ENCODE measurements around the gene HIP1R.
A peak's percentile ranks its signal among the peaks of the same experiment; 100 is the strongest.
"Not testable (repeated sequence)": the region's sequence is repeated elsewhere in the genome, so short reads cannot be mapped to it uniquely, and the experiment has no call there.

HIP1R gene, protein sequence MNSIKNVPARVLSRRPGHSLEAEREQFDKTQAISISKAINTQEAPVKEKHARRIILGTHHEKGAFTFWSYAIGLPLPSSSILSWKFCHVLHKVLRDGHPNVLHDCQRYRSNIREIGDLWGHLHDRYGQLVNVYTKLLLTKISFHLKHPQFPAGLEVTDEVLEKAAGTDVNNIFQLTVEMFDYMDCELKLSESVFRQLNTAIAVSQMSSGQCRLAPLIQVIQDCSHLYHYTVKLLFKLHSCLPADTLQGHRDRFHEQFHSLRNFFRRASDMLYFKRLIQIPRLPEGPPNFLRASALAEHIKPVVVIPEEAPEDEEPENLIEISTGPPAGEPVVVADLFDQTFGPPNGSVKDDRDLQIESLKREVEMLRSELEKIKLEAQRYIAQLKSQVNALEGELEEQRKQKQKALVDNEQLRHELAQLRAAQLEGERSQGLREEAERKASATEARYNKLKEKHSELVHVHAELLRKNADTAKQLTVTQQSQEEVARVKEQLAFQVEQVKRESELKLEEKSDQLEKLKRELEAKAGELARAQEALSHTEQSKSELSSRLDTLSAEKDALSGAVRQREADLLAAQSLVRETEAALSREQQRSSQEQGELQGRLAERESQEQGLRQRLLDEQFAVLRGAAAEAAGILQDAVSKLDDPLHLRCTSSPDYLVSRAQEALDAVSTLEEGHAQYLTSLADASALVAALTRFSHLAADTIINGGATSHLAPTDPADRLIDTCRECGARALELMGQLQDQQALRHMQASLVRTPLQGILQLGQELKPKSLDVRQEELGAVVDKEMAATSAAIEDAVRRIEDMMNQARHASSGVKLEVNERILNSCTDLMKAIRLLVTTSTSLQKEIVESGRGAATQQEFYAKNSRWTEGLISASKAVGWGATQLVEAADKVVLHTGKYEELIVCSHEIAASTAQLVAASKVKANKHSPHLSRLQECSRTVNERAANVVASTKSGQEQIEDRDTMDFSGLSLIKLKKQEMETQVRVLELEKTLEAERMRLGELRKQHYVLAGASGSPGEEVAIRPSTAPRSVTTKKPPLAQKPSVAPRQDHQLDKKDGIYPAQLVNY

DNA sequence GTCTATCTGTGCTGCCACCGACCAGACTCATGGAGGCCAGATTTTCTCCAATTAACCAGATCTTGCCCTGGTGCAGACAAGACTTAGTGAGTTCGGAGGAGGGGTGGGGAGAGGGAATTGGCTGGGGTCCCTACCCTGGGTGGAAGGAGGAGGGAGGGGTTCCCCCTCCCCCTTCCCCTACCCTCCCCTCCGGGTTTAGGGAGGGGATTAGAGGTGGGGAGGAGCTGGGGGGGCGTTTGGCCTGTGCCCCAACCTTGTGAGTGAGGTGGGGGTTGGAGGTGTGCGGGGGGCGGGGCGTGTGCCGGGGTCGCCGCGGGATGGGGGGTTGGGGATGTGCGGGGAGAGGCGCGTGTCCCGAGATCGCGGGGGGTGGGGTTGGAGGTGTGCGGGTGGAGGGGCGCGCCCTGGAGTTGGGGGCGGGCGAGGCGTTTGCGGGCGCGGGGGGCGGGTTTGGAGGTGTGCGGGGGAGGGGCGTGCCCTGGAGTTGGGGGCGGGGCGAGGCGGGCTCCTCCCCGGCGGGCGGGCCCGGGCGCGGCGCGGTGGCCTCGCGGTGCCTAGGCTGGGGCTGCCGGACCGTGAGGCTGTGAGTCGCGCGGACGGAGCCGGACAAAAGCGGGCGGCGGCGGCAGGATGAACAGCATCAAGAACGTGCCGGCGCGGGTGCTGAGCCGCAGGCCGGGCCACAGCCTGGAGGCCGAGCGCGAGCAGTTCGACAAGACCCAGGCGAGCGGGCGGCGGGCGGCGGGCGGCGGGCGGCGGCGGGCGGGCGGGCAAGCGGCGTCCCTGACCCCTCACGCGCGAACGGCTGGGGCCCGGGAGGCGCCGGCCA, at the start of gene HIP1R:
TSS of gene HIP1R (plus strand) at position 537 of the 829 bp plus-strand sequence. CDS start at position 631, 94 bp downstream.
- peak in 1 of 2 donors; percentile 52 for DNase-seq (ENCODE audit: low read depth in 2 of 2)

DNA sequence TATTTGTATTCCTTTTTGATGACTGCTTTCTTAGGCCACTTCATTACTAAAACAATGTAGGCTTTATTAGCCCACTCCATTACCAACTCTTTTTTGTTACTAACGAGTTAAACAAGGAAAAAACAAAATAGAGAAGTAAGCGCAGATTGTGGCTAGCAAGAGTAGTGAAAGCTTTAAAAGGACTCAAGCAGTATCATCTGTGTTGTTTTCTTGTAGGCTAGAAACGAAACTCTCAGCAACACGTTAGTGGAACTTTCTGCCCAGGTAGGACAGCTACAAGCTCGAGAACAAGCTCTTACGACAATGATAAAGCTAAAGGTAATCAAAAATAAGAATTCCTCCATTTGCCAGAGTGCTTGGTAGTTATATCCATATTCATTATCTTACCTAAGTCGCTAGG, 49.8 kb upstream of the HIP1R start:
- DNase-seq (ENCODE audit: low read depth in 2 of 2), result no peak

DNA sequence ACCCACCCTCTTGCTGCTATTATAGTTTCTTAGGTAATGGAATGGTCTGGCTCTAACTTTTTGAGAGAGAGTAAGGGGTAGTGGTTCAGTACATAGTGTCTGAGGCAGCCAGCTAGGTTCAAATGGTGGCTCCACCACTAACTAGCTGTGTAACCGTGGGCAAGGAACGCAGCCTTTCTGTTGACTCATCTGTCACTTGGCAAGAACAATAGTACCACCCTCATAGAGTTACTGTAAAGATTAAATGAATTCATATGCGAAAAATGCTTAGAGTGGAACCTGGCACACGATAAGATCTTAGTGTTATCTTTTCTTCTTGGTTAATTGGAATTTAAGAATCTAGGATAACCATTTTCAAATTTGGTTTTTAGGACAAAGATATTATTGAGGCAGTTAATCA, 46.9 kb upstream of the HIP1R start:
- no peak for DNase-seq (ENCODE audit: low read depth in 2 of 2)

DNA sequence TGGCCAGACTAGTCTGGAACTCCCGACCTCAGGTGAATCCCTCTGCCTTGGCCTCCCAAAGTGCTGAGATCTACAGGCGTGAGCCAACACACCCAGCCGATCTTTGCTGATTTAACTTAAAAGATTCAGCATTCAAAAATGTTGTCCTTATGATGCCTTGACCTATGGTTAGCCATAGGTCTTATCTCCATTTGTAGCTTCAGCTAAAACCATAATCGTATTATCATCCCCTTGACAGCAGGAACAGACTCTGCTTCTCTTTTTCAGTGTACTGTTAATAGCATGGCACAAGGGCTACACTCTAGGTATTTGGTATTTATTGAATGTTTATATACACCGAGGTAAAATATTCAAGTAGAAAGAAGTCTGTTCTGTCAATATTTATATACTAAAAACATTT, 45.6 kb upstream of the HIP1R start:
- no peak for DNase-seq (ENCODE audit: low read depth in 2 of 2)

DNA sequence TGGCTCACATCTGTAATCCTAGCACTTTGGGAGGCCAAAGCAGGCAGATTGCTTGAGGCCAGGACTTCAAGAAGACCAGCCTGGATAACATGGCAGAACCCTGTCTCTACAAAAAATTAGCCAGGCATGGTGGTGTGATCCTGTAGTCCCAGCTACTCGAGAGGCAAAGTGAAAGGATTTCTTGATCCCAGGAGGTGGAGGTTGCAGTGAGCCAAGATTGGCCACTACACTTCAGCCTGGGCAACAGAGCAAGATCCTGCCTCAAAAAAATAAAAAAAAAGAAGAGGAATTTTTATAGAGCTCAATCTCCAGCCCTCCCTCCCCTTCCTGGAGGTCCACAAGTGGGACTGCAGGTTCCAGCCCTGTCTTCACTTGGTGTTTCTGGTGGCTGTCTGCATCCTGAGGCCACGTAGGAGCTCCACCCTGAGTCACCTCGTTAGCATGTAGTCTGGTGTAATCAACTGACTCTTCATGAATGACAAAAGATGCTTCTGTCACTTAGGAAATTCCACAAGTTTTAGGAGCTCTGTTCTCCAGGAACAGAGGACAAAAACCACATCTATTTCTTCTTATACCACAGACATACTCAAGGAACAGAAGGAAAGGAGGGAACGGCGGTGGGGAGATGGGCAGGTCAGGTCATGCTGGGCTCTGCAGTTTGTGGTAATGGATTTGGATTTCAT, 44.7 kb upstream of the HIP1R start:
- no peak for DNase-seq (ENCODE audit: low read depth in 2 of 2)

DNA sequence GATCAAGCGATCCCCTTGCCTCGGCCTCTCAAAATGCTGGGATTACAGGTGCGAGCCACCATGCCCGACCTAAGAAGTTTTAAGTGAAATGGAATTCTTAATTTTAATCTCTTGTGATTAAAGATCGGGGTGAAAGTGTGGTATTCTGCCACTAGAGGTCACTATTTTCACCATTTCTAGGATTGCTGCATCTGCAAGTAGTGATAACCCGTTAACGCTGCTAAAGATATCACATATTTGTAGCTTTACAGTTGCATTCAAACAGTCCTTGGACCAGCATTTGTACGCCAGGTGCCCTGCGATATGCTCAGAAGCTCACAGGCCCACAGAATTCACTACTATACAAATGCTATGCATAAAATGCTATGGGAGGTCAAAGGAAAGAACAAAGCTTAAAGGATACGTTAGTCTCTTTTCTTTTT, 41.6 kb upstream of the HIP1R start:
- DNase-seq (ENCODE audit: low read depth in 2 of 2), result no peak

DNA sequence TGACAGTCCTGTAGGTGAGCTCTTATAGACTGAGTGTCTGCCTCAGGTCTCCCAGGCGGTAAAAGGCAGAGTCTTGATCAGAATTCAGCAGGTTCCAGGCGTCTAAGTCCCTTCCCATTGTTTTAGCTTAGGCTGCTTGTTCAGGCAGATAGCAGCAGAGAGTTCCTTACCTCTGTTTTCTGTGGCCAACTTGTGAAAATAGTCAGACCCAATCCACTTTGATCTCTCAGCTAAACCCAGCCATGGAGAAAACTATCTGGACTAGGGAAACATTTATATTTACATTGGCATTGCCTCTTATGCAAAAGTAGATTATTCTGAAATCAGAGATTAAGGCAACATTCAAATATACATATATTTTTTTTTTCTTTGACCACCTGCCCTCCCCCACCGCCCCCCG, 39.5 kb upstream of the HIP1R start:
- DNase-seq (ENCODE audit: low read depth in 2 of 2), result no peak

DNA sequence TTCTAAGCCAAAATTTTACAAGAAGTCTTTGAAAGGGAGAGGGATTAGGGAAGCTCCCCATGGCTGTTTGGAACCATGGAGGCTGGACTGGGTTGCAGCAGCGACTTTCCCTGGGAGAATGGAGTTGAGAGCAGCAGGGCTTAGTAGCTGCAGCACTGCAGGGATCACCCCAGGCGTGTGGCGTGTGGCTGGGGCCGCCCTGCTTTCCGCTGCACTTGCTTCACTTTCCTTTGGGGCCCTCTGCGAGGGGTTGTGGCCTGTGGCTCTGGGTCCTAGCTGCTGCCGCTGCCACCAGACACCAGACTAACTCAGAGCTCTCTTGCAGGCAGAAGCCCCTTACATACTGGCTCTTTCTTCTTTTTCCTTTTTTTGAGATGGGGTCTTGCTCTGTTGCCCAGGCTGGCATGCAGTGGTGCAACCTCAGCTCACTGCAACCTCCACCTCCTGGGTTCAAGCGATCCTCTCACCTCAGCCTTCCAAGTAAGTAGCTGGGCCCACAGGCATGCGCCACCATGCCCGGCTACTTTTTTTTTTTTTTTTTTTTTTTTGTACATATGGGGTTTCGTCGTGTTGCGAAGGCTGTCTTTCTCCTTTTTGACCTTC, 35.5 kb upstream of the HIP1R start:
- DNase-seq (ENCODE audit: low read depth in 2 of 2), result no peak

DNA sequence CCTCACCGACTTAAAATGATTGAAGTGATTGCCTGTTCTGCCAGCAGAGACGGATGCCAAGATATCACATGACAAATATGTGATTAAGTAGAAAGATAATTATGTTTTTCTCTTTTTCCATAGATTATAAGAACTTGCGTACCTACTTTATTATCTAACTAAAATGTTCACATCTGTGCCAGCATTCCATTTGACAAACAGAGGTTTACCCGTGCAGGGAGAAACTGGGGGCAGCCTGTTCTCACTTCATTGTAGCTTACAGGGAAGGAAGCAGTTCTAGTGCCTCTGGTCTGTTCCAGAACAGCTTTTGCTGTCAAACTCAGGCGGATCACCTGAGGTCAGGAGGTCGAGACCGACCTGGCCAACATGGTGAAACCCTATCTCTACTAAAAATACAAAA, 31.3 kb upstream of the HIP1R start:
- no peak for DNase-seq (ENCODE audit: low read depth in 2 of 2)

DNA sequence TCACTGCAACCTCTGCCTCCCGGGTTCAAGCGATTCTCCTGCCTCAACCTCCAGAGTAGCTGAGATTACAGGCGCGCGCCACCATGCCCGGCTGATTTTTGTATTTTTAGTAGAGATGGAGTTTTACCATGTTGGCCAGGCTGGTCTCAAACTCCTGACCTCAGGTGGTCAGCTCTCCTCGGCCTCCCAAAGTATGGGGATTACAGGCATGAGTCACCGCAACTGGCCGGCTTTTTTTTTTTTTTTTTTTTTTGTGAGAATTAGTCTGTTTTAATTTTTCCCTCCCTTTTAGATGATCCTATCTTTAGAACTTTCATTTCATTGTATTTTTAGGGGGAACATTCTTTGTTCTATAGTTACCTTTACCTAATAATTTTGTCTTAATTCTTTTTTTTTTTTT, 30.3 kb upstream of the HIP1R start:
- not testable (repeated sequence) for DNase-seq (ENCODE audit: low read depth in 2 of 2)

DNA sequence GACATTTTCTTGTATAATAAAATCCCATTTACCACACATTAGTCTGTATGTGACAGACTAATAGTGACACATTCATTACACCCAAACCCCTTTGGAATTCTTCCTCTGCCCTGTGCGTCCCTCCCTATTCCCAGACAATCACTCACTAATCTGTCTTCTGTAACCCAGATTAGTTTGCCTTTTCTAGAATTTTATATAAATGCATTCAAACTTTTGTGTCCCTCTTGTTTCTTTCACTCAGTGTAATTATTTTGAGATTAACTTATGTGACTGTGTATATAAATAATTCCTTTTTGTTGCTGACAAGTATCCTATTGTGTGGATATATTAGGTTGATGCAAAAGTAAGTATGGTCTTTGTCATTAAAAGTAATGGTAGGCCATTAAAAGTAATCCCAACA, 27.6 kb upstream of the HIP1R start:
- no peak for DNase-seq (ENCODE audit: low read depth in 2 of 2)

DNA sequence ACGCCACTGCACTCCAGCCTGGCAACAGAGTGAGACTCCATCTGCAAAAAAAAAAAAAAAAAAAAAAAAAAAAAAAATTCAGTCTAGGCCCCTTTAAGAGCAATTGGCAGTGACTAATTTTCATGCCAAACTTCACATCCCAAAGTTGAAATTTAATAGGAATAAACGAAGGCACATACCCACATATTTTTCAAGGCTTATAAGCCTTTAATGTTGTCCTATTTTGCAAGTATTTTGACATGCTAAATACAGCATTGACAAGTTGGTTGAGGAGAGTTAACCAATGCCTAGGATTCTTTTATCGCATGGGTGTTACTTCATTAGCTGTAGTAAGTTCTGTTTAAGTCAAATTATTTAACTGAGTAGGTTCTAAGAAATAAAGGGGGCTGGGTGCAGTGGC, 23.5 kb upstream of the HIP1R start:
- no peak for DNase-seq (ENCODE audit: low read depth in 2 of 2)

DNA sequence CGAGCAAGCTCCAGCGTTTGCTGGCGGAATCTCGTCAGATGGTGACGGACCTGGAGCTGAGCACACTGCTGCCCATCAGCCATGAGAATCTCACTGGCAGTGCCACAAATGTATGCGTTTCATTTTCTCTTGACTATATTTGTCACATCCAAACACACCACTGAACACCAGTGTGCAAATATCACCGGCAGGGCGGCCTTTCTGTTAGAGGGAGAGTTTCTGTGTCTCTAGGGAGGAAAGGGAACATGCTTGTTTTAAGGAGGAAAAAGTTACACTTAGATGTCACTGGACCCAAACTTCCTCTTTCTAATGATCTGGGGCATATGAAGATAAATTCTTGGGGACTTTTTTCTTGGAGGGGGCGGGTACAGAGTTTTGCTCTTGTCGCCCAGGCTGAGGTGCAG, 21.9 kb upstream of the HIP1R start:
- DNase-seq (ENCODE audit: low read depth in 2 of 2), result no peak

DNA sequence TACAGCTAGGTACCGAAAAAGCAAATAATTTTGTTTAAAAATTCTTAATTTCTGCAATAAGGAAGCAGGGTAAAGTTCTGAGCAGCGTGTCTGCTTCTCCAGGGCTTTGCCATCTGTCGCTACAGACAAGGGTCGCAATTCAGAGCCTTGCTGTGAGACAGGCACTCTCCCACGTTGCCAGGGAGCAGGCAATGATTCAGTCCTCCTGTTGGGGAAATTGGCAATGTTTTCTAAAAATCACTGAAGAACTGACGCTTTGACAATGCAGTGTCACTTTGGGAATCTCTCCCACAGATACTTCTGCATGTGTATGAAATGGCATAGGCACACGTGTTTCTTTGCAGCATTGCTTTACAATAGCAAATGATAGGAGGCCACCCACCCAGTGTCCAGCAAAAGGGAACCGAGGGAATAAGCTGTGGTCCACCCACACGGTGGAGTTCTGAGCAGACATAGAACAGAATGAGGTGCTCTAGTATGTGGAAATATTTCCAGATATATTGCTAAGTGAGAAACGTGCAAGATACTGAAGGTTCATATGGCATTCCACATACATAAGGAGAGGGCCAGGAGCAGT, 16.0 kb upstream of the HIP1R start:
- DNase-seq (ENCODE audit: low read depth in 2 of 2), result no peak

DNA sequence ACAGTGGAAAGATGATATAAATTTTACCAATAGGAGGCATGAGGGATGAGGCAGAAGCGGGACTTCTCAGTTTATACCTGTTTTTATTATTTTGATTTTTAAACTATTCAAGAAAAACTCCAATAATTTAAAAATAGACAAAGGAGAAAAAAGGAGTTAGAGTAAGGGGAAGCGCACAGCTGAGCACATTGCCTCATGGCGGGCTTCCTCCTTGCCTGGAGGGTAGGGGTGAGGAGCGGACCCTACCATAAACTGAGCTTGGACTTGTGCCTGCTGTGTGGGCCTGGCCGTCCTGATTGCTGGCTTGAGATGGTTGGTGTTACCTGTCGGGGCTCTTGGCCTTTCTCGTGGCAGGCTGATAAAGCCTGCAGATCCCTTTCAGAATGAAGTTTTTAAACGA, 15.1 kb upstream of the HIP1R start:
- DNase-seq (ENCODE audit: low read depth in 2 of 2), result no peak

DNA sequence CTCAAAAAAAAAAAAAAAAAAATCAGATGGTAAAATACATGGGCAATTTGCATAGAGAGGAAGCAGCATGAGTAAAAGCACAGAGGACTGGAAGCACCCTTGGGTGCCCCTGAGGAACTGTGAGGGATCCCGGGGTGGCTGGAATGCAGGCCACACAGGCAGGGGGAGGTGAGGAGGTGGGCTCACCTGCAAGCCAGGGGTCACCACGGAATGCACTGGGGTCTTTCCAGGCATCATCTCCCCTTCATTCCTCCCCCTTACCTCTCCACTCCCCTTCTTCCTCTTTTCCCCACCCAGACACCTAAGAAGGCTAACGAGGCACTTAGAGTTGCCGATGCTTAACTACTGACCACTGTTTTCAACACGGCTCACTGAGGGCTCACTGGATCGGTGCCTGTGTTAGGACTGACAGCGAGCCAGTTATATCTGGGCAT, 14.4 kb upstream of the HIP1R start:
- no peak for DNase-seq (ENCODE audit: low read depth in 2 of 2)

DNA sequence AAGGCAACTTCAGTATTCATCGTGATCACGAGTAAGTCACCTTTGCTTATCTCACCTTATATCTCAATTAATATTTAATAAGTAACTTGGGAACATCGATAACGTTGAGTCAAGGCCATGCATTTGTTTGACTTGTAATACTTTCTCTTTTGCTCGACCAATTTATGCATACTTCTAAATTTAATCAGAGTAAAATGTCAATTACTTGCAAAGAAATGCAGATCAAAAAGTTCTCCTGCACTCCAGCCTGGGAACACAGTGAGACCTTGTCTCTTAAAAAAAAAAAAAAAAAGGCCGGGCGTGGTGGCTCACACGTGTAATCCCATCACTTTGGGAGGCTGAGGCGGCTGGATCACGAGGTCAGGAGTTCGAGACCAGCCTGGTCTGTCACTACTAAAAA, 11.8 kb upstream of the HIP1R start:
- DNase-seq (ENCODE audit: low read depth in 2 of 2), result no peak

DNA sequence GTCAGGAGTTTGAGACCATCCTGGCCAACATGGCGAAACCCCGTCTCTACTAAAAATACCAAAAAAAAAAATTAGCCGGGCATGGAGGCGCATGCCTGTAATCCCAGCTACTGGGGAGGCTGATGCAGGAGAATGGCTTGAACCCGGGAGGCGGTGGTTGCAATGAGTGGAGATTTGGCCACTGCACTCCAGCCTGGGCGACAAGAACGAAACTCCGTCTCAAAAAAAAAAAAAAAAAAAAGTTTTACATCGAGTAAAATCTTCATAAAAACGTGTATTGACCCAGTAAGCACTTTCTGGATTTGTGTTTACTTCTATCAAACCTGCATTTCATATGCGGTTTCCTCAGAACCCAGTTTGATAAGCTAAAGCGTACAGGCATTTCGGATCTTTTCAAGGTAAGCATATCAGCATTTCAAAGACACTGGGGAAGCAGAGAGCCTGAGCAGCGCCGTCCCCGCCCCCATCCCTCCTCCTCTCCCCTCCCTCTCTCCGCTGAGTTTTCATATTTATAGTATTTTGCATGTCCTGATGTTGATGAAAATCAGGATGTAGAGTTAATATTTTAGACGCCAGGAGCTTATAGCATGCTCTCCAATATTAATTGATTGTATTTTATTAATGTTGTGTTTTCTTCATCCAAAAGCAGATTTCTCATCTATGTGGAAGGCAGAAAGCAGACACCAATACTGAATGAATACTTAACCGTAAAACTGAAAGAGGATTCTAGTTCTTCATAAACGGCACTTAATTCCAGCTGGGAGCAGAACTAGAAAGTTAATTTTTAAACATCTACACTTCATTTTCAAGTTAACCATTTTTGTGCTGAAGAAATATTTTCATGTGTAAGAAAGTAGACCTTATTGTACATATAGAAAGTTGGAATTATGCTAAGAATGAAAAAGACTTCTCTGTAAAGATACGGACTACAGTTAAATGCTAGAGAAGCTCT, 9.2 kb upstream of the HIP1R start:
- no peak for DNase-seq (ENCODE audit: low read depth in 2 of 2)

DNA sequence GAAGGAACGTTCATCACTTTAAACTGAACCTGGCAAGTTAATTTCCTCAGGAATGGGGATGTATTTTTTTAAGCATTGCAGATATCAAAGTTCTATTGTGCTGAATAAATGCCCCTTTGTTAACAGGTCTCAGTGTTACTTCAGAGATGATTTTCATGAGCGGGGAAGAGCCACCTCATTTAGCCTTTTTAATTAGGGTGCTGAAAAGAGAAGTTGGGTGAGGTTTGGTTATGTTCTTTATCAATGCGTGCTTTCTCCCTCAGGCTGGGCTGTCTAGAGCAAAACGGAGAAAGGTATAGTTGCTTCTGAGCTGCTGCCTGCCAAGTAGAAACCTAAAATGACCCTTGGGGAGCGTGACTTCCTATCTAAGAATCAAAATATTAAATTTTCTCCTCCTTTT, 8.0 kb upstream of the HIP1R start:
- DNase-seq (ENCODE audit: low read depth in 2 of 2), result no peak

Data from stimulated activated CD8-positive, alpha-beta memory T cell treated with anti-CD3 and anti-CD28 coated beads, Interleukin-7, amount 100 ng/mL, for 4 hours (primary cell).